Measurements from ENCODE around the gene EFNA4. TPM values are rescaled to one million over a fixed set of nuclear protein-coding genes. Genes with fewer than 3 reads are reported as not detected.

The EFNA4 gene
- total RNA-seq, 1 experiment from 2014 or later: 11.8 TPM

DNA sequence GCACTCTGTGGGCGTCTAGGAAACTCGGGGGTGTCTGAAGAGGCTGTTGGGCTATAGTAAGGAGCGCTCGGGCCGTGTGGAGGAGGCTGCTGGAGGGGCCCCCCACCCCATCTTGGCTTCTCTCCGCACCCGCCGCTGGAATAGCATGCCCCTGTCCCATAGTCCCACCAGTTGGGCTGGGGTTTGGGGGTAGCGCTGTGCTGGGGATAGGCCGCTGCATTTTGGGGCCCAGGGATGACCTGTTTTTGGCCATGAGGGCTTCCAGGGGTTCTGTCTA lies 15.6 kb downstream of the EFNA4 start:
- H3K4me1 ChIP-seq (ENCODE audit: insufficient read depth, low read length): no peaks in the 10 kb centered on the region

More for the DNA sequence above, 15.6 kb downstream of the EFNA4 start:
- Mint-ChIP-seq H3K27me3 (ENCODE audit: low read depth) (peaks cover 92% of the 10 kb centered on the region), H3K4me1 (peaks cover 27 to 49% of the 10 kb centered on the region in 2 experiments), H3K4me3 (peak overlapping the region; percentile 60 to 81), H3K36me3 (ENCODE audit: insufficient read depth in 1 of 3, low read depth in 3 of 3) (no peaks in the 10 kb centered on the region), H3K9me3 (peaks cover 0 to 6% of the 10 kb centered on the region in 2 experiments; a peak in 2 of 5 replicates), H3K27ac (no peak overlapping the region)
- peak overlapping the region; percentile 79 for H3K4me2 ChIP-seq (ENCODE audit: insufficient read depth, insufficient read length, low read length)
- no CpG with 5 or more reads among the region's 10 CpGs for WGBS (ENCODE audit: extremely low coverage, insufficient read length, low lambda C conversion rate)
- H3K9ac ChIP-seq (ENCODE audit: extremely low read depth, insufficient read length, low read length): no peak overlapping the region
- no peaks in the 10 kb centered on the region for H4K20me1 ChIP-seq (ENCODE audit: control insufficient read depth, insufficient read depth, insufficient read length)
- H3K14ac ChIP-seq (ENCODE audit: insufficient read depth, low read length): no peak overlapping the region
- DNase-seq: no peak
- no peak overlapping the region for H2BK15ac ChIP-seq (ENCODE audit: low read depth, low read length)
- no peak overlapping the region for H3K23ac ChIP-seq (ENCODE audit: insufficient read length, low read depth, low read length)
- no peak for TF ChIP-seq CTCF (conservative IDR thresholded peaks at IDR 0.05)
- no peak overlapping the region for H2BK12ac ChIP-seq (ENCODE audit: insufficient read length, low read depth, low read length)
- H4K5ac ChIP-seq (ENCODE audit: insufficient read length, low read depth, low read length): no peak overlapping the region
- H3K79me1 ChIP-seq (ENCODE audit: insufficient read depth, low read depth, low read length, poor library complexity, severe bottlenecking): no peaks in the 10 kb centered on the region
- no peak overlapping the region for H2AK5ac ChIP-seq (ENCODE audit: insufficient read length, low read length)
- no peak overlapping the region for H2BK5ac ChIP-seq (ENCODE audit: insufficient read length, low read length)
- H2BK20ac ChIP-seq (ENCODE audit: low read depth, low read length, poor library complexity, severe bottlenecking): no peak overlapping the region
- no peaks in the 10 kb centered on the region for H3K79me2 ChIP-seq (ENCODE audit: insufficient read depth, low read length)
- H3K56ac ChIP-seq (ENCODE audit: insufficient read length, low read depth, low read length): no peak overlapping the region
- H3K23me2 ChIP-seq (ENCODE audit: insufficient read length, low read depth, low read length, poor library complexity, severe bottlenecking): peaks cover 21% of the 10 kb centered on the region
- peaks cover 50% of the 10 kb centered on the region for H3K27me3 ChIP-seq (ENCODE audit: insufficient read depth, low read length)
- H3K4ac ChIP-seq (ENCODE audit: low read depth, low read length): no peak overlapping the region
- no peak overlapping the region for H4K8ac ChIP-seq (replicated peaks; ENCODE audit: insufficient read length, low read depth, low read length)
- H3T11ph ChIP-seq (ENCODE audit: low read length): no peak overlapping the region
- no peak overlapping the region for H2BK120ac ChIP-seq (ENCODE audit: low read depth, low read length, poor library complexity, severe bottlenecking)
- no peak overlapping the region for H2AFZ ChIP-seq (ENCODE audit: low read length)
- H3K27ac ChIP-seq (ENCODE audit: insufficient read length, low read depth, low read length): no peak overlapping the region
- no peaks in the 10 kb centered on the region for H3K9me3 ChIP-seq (ENCODE audit: control insufficient read depth, low read depth, low read length)
- no peak overlapping the region for H4K91ac ChIP-seq (ENCODE audit: insufficient read length, low read depth, low read length)
- H3K18ac ChIP-seq (ENCODE audit: insufficient read length, low read depth, low read length): no peak overlapping the region

All from H9 (cell line).